K562 (cell line): ENCODE data around the gene EN2. TPM values are rescaled to one million over a fixed set of nuclear protein-coding genes. Genes with fewer than 3 reads are reported as not detected.

Source experiments
- MAFG ChIP-seq: fragments of 450-650 bp; conservative IDR thresholded peaks from 2 replicates; pipeline ENCODE4 v1.6.1; 2016; ENCODE audit warnings: missing genetic modification characterization, missing compliant biosample characterization
- SMAD4 ChIP-seq: fragments of 250-450 bp; sonication (Bioruptor Pico); conservative IDR thresholded peaks from 2 replicates; pipeline ENCODE4 v1.8.0; 2021; ENCODE audit warnings: inconsistent platforms, mild to moderate bottlenecking, moderate library complexity
- ZFP36 ChIP-seq: fragments of 150-350 bp; IDR thresholded peaks from 2 replicates; pipeline ENCODE4 v1.6.1; 2018; ENCODE audit warnings: low read length, low read depth; ENCODE audit not compliant: partially characterized antibody
- ZNF561 ChIP-seq: fragments of 450-650 bp; formaldehyde crosslinking; conservative IDR thresholded peaks from 2 replicates; pipeline ENCODE4 v1.4.0; 2020; ENCODE audit warnings: mild to moderate bottlenecking, moderate library complexity
- polyA plus RNA-seq, 8 experiments: library from polyadenylated mRNA; depleted of rRNA in 4 of 8; stranded (reverse) in 5 of 8; unstranded in 3 of 8; fragments of >200 nt; fragmentation: Nextera tagmentation in 2 of 8; fragmentation: Illumina TruSeq in 1 of 8; extraction: Ambion mirVana in 2 of 8; extraction: Trizol in 1 of 8; gene quantifications; 2 replicates each; pipeline versions ENCODE4 v1.2.1 to v1.2.3, GENCODE V29; 2011 to 2014; ENCODE audit warnings: inconsistent platforms in 1 of 8, missing spikeins in 1 of 8
- total RNA-seq, 7 experiments: library from RNA; depleted of rRNA in 6 of 7; stranded (reverse); fragments of >200 nt in 6 of 7; fragmentation: Illumina TruSeq in 2 of 7; extraction: Trizol in 2 of 7; gene quantifications; 2 replicates each; pipeline versions ENCODE4 v1.2.1 to v1.2.3, GENCODE V29; 2011 to 2021; ENCODE audit warnings: low replicate concordance in 1 of 7
- TF ChIP-seq, protein P1 (sequence below): fragments of 450-650 bp; conservative IDR thresholded peaks from 2 replicates; pipeline ENCODE4 v1.6.1; 2016; ENCODE audit warnings: missing genetic modification characterization, low read depth, mild to moderate bottlenecking, control low read depth, missing compliant biosample characterization
- TF ChIP-seq, protein P2 (sequence below): fragments of 250-450 bp; sonication (Bioruptor Pico); IDR thresholded peaks from 2 replicates; pipeline ENCODE4 v1.8.0; 2021; ENCODE audit warnings: moderate library complexity, mild to moderate bottlenecking, inconsistent platforms
- TF ChIP-seq, protein P3 (sequence below), 2 experiments: IDR thresholded peaks; 2 replicates each; pipeline ENCODE4 v1.6.1; 2011; ENCODE audit warnings: borderline replicate concordance in 1 of 2, control low read depth in 1 of 2, low read depth in 1 of 2, low read length in 1 of 2, mild to moderate bottlenecking in 1 of 2, mixed read lengths in 1 of 2, moderate library complexity in 1 of 2; ENCODE audit not compliant: insufficient read depth in 1 of 2, insufficient read length in 1 of 2, poor library complexity in 1 of 2, severe bottlenecking in 1 of 2; ENCODE audit errors: extremely low read depth in 1 of 2

The EN2 gene
- total and polyA plus RNA-seq, 9 of the 15 experiments (the other 6 are each of a cell fraction or from before 2014, with no cell fraction given), result 0.04 TPM; not detected in 7

DNA sequence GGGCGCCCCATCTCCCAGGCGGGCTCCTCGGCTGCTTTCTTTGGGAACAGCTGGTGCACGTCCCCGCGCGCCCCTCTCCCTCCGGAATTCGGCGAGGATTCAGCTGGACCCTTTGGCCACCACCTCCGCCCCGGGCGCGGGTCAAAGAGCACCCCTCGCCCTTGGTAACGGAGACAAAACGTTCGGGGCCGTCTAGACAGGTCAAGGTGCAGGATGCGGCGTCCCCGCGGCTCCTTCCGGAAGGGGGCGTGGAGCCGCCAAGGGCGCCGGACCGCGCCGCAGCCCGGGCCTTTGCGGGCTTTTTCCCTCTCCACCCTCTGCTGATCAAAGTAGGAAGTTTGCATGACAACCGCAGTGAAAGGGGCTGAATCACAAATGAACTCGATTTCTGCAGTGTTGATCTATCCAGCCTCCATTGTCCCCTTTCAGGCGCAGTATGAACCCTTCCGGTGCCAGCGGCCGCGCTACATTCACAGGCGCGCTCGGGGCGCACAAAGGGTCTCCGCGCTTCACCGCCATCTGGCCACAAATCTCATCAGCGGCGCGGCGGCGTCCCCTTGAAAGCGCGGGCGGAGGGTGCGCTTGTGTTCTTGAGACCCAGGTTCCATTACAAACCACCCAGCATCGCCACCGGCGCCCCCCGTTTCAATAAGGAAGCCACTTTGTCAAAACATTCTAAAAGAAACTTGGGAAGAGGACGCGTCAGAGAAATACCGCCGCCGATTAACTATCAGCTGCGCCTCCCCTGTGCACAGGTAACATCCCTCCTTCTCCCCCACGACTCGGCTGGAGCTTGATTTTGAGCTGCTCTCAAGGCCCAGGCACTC lies 52.0 kb downstream of the EN2 start (continued):
- TF ChIP-seq, protein P1, sequence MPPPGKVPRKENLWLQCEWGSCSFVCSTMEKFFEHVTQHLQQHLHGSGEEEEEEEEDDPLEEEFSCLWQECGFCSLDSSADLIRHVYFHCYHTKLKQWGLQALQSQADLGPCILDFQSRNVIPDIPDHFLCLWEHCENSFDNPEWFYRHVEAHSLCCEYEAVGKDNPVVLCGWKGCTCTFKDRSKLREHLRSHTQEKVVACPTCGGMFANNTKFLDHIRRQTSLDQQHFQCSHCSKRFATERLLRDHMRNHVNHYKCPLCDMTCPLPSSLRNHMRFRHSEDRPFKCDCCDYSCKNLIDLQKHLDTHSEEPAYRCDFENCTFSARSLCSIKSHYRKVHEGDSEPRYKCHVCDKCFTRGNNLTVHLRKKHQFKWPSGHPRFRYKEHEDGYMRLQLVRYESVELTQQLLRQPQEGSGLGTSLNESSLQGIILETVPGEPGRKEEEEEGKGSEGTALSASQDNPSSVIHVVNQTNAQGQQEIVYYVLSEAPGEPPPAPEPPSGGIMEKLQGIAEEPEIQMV (tag), result no peak
- TF ChIP-seq, protein P2, sequence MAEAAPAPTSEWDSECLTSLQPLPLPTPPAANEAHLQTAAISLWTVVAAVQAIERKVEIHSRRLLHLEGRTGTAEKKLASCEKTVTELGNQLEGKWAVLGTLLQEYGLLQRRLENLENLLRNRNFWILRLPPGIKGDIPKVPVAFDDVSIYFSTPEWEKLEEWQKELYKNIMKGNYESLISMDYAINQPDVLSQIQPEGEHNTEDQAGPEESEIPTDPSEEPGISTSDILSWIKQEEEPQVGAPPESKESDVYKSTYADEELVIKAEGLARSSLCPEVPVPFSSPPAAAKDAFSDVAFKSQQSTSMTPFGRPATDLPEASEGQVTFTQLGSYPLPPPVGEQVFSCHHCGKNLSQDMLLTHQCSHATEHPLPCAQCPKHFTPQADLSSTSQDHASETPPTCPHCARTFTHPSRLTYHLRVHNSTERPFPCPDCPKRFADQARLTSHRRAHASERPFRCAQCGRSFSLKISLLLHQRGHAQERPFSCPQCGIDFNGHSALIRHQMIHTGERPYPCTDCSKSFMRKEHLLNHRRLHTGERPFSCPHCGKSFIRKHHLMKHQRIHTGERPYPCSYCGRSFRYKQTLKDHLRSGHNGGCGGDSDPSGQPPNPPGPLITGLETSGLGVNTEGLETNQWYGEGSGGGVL, result no peak
- TF ChIP-seq ZFP36, result no peak
- TF ChIP-seq ZNF561, result no peak
- no peak for TF ChIP-seq SMAD4
- no peak for TF ChIP-seq MAFG (tag)
- TF ChIP-seq, protein P3, sequence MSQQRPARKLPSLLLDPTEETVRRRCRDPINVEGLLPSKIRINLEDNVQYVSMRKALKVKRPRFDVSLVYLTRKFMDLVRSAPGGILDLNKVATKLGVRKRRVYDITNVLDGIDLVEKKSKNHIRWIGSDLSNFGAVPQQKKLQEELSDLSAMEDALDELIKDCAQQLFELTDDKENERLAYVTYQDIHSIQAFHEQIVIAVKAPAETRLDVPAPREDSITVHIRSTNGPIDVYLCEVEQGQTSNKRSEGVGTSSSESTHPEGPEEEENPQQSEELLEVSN (IDR thresholded peaks at IDR 0.05; ENCODE audit: borderline replicate concordance in 1 of 2, extremely low read depth in 1 of 2, insufficient read depth in 1 of 2, insufficient read length in 1 of 2, low read depth in 1 of 2, low read length in 1 of 2, poor library complexity in 1 of 2, severe bottlenecking in 1 of 2), result no peak
